ENCODE results near the gene DISP1. TPM values are rescaled to one million over a fixed set of nuclear protein-coding genes. Genes with fewer than 3 reads are reported as not detected.

The DISP1 gene
- total and polyA plus RNA-seq, 7 donors: 0.46 to 31.3 (median 17.1) TPM

DNA sequence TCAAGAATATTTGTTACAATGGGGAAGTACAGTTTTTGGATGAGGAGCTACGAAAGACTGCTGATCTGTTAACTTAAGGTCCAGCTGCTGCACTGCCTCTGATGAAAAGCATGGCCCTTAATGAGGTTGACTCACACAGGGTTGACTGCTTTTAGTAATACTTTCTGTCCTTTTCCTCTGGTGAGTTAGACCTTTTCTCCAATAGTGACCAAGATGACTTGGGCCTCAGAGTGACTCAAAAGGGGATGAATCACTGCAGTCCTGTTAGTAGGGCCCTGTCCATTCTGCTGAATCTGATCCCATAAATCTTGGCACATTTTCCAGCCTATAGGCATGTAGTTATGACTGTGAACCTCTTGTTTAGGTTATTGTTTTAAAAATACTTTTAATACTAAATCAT is 2.7 kb downstream of the DISP1 start:
- H3K27me3 ChIP-seq: no peaks in the 10 kb centered on the region
- WGBS, 2 donors: 61 to 93% methylated on average over 1 of the region's 1 CpG
- TF ChIP-seq POLR2A (IDR thresholded peaks at IDR 0.05): no peak
- TF ChIP-seq, protein P1, sequence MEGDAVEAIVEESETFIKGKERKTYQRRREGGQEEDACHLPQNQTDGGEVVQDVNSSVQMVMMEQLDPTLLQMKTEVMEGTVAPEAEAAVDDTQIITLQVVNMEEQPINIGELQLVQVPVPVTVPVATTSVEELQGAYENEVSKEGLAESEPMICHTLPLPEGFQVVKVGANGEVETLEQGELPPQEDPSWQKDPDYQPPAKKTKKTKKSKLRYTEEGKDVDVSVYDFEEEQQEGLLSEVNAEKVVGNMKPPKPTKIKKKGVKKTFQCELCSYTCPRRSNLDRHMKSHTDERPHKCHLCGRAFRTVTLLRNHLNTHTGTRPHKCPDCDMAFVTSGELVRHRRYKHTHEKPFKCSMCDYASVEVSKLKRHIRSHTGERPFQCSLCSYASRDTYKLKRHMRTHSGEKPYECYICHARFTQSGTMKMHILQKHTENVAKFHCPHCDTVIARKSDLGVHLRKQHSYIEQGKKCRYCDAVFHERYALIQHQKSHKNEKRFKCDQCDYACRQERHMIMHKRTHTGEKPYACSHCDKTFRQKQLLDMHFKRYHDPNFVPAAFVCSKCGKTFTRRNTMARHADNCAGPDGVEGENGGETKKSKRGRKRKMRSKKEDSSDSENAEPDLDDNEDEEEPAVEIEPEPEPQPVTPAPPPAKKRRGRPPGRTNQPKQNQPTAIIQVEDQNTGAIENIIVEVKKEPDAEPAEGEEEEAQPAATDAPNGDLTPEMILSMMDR (IDR thresholded peaks at IDR 0.05): no peak
- no peak for TF ChIP-seq EP300 (IDR thresholded peaks at IDR 0.05)
- TF ChIP-seq POLR2AphosphoS5 (IDR thresholded peaks at IDR 0.05): peak; percentile 37 to 82 (median 56)
- H3K27ac ChIP-seq: peak overlapping the region; percentile 30 to 99 (median 94)
- intact Hi-C loops (cut with DNase I): loop anchor here (5.0 to 10.0 kb wide), 3 partner anchors 60 to 157 kb away; no protein-coding TSS in a partner anchor
- H3K4me3 ChIP-seq: no peak overlapping the region
- no peaks in the 10 kb centered on the region for H3K36me3 ChIP-seq
- H3K9me3 ChIP-seq: no peaks in the 10 kb centered on the region
- DNase-seq: no peak
- H3K4me1 ChIP-seq: peaks cover 4 to 64% (median 53%) of the 10 kb centered on the region in 4 donors

DNA sequence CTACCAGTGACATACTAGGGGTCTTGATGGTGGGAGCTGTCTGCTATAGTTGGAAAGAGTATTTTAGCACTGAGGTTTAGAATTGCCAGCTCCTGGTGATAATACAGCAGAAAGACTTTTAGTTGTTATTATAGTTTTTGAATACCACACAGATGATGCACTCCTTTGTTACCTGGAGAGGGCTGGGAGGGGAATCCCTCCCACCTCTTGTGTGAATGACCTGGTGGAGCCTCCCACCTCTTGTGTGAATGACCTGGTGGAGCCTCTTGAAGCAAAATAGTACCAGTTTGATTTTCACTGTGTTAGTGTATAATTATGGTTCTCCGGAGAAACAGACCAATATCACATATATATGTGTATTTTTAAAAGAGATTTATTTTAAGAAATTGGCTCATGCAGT is 3.3 kb downstream of the DISP1 start:
- WGBS, 2 donors: 92 to 98% methylated on average over 1 of the region's 1 CpG
- H3K36me3 ChIP-seq: no peaks in the 10 kb centered on the region
- no peak overlapping the region for H3K4me3 ChIP-seq
- no peaks in the 10 kb centered on the region for H3K9me3 ChIP-seq
- intact Hi-C loops (cut with DNase I): loop anchor here (5.0 to 10.0 kb wide), 3 partner anchors 61 to 157 kb away; no protein-coding TSS in a partner anchor
- no peak for DNase-seq
- peaks cover 4 to 70% (median 54%) of the 10 kb centered on the region in 4 donors for H3K4me1 ChIP-seq
- H3K27ac ChIP-seq: peak overlapping the region; percentile 30 to 99 (median 94)
- no peaks in the 10 kb centered on the region for H3K27me3 ChIP-seq
- TF ChIP-seq EP300 (IDR thresholded peaks at IDR 0.05) (no peak), POLR2A (IDR thresholded peaks at IDR 0.05) (no peak), POLR2AphosphoS5 (IDR thresholded peaks at IDR 0.05) (no peak)
- TF ChIP-seq, protein P1 (IDR thresholded peaks at IDR 0.05): no peak

DNA sequence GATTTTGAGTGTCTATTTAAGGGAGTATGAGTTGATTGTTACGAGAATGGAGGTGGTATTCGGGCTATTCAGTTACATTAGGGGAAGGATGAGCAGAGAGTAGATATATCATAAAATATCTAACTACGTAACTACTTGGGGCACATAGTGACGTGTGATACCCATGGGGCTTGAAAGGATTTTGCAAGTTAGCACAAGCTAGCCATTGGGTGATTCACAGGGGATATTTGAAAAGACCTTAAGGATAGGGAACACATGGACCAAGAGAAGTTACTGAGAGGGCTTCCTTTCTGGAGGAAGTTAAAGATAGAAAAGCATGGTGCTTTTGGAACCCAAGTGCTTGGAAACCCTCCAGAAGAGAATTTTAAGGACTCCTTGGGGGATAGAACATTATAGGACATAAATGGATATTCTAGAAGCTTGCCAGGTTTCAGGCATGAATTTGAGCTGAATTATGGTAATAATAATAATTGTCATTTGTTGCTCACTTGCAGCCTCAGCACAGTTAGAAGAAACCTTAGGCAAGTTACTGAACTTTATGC is 5.4 kb downstream of the DISP1 start:
- Histone ChIP-seq H3K4me1 (peaks cover 4 to 73% (median 57%) of the 10 kb centered on the region in 4 donors), H3K27me3 (no peaks in the 10 kb centered on the region), H3K9me3 (no peaks in the 10 kb centered on the region), H3K27ac (peak overlapping the region in 2 of 4 donors; percentile 3 to 13), H3K4me3 (no peak overlapping the region), H3K36me3 (no peaks in the 10 kb centered on the region)
- no peak for TF ChIP-seq EP300 (IDR thresholded peaks at IDR 0.05)
- TF ChIP-seq, protein P1 (IDR thresholded peaks at IDR 0.05): no peak
- no peak for TF ChIP-seq POLR2A (IDR thresholded peaks at IDR 0.05)
- TF ChIP-seq POLR2AphosphoS5 (IDR thresholded peaks at IDR 0.05): no peak
- 93 to 97% methylated on average over 4 of the region's 4 CpGs for WGBS, 2 donors
- no peak for DNase-seq
- intact Hi-C loops (cut with DNase I): no loop called here

DNA sequence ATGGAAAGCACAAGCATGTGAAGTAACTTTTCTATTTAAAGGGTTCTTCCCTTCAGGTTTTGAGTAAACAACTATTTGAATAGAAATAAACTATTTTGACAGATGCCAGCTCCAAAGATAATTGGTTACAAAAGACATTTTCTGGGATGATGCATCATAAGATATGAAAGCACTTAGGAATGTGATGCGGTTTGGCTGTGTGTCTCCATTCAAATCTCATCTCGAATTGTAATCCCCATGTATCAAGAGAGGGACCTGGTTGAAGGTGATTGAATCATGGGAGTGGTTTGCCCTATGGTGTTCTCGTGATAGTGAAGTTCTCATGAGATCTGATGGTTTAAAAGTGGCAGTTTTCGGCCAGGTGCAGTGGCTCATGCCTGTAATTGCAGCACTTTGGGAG is 6.4 kb downstream of the DISP1 start:
- peaks cover 3 to 70% (median 52%) of the 10 kb centered on the region in 4 donors for H3K4me1 ChIP-seq
- no peaks in the 10 kb centered on the region for H3K36me3 ChIP-seq
- intact Hi-C loops (cut with DNase I): no loop called here
- peak overlapping the region in 1 of 4 donors; percentile 24 for H3K27ac ChIP-seq
- no peak for DNase-seq
- H3K9me3 ChIP-seq: no peaks in the 10 kb centered on the region
- no peaks in the 10 kb centered on the region for H3K27me3 ChIP-seq
- WGBS, 2 donors: 95 to 97% methylated on average over 4 of the region's 4 CpGs
- TF ChIP-seq POLR2AphosphoS5 (IDR thresholded peaks at IDR 0.05) (no peak), EP300 (IDR thresholded peaks at IDR 0.05) (no peak), POLR2A (IDR thresholded peaks at IDR 0.05) (no peak)
- TF ChIP-seq, protein P1 (IDR thresholded peaks at IDR 0.05): no peak
- H3K4me3 ChIP-seq: no peak overlapping the region
